Activated CD4-positive, alpha-beta T cell treated with anti-CD3 and anti-CD28 coated beads for 48 hours (primary cell): ENCODE results near the gene CEP57L1.
"Not testable (repeated sequence)": the region's sequence is repeated elsewhere in the genome, so short reads cannot be mapped to it uniquely, and the experiment has no call there.

ENCODE experiments used
- DNase-seq: peaks from one replicate; pipeline ENCODE4 v3.0.0-alpha.2; 2020

CEP57L1 gene

DNA sequence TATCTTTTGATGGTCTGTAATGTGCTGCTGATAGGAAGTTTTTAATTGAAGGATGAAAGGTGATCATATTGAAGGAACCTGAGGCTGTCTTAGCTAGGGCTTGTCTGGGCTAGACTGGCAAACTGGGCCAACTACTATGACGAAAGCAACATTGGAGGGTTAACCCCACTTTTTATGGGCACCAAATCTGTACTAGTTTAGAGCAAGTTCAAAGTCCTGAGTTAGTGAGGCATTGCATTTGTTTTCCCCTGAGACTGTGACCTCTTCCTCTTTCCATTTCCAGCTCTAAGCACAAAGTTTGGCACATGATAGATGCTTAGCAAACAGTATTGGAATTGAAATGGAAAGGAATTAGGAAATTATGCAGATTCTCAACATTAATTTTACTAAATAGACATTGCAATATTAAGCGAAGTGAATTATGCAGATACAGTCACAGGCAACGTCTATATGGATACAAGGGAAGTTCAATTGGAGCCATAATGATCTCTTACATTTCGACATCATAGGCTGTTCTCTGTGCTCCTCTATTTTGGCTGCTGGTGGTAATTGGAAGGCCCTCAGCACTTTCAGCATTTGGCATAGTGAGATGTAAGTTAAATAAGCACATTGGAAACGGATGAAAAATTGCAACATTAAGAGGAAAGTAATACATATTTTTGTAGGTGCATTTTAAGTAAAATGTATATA lies 22.2 kb downstream of the CEP57L1 start:
- DNase-seq, result no peak

- no peak for DNase-seq
These were observed 23.0 kb downstream of the CEP57L1 start for GRCh38 chr6:109118337-109118736.

DNA sequence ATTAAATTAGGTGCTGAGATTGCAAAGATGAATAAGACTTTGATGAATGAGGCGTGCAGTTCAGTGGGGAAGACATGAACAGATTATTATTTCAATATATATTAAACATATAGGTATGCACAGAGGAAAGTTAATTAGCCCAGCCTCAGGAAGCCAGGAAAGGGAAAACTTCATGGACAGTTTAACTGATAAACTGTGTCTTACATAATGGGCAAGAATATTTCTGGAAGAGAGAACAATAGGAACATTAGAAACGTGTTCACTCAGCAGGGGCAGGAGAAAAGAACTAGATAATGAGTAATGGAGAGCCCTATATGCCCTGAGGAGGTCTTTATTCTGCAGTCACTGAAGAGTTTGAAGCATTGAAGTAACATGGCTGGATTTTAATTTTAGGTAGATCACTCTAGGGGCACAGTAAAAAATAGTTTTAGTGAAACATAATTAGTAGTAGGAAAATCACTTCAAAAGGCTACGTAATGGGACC lies 23.6 kb downstream of the CEP57L1 start:
- no peak for DNase-seq

GRCh38 chr6:109121411-109121810 lies 26.1 kb downstream of the CEP57L1 start:
- DNase-seq, result no peak

DNA sequence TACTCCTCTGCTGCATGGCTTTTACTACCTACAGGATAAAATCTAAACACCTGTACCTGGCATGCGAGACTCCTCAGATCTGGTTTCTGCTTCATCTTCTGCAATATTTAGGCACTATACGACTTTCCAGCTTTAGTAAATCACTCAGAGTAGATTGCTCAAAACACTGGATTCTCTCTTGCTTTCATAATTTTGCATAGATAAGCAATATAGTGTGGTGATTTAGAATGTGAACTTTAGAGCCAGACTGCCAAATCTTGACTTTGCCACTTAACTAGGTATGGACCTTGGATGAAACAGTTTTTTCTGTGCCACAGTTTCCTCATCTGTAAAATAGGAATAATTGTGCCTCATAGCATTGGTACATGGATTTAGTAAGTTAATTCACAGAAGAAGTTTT lies 28.9 kb downstream of the CEP57L1 start:
- DNase-seq, result no peak

- no peak for DNase-seq
These were observed 30.2 kb downstream of the CEP57L1 start for GRCh38 chr6:109125504-109125903.

DNA sequence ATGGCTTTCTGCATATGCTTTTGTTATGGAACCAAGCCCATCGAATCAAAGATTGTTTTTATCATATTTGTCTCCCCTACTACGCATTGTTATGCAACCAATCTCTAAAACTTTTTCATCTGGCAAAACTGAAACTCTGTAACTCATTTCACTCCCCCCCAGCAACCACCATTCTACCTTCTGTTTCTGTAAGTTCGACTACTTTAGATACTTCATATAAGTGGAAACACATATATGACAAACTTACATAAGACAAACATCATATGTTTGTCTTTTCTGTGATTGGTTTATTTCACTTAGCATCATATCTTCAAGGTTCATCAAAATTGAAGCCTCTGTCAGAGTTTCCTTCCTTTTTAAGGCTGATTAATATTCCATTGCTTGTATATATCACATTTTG lies 34.8 kb downstream of the CEP57L1 start:
- no peak for DNase-seq

GRCh38 chr6:109135600-109135999 lies 40.3 kb downstream of the CEP57L1 start:
- DNase-seq, result not testable (repeated sequence)

GRCh38 chr6:109136039-109136438 lies 40.7 kb downstream of the CEP57L1 start:
- DNase-seq, result not testable (repeated sequence)

DNA sequence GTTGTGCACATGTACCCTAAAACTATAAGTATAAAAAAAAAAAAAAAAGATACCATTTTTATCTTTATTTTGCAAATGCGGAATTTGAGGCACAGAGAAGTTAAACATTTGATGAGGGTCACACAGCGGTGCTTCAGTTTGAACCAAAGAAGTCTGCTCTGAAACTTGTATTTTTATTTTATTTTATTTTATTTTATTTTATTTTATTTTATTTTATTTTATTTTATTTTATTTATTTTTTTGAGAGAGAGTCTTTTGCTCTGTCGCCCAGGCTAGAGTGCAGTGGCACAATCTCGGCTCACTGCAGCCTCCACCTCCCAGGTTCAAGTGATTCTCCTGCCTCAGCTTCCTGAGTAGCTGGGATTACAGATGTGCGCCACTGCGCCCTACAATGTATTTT lies 41.2 kb downstream of the CEP57L1 start:
- not testable (repeated sequence) for DNase-seq

DNA sequence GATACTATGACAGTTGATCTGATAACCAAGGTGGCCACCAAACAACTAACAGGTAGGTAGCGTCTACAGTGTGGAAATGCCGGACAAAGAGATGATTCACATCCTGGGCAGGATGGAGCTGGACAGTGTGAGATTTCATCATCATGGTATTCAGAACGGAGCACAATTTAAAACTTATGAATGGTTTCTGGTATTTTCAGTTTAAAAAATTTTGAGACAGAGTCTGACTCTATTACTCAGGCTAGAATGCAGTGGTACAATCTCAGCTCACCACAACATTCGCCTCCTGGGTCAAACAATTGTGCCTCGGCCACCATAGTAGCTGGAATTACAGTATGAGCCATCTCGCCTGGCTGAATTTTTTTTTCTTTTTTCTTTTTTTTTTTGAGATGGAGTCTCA lies 43.8 kb downstream of the CEP57L1 start:
- DNase-seq, result no peak

DNA sequence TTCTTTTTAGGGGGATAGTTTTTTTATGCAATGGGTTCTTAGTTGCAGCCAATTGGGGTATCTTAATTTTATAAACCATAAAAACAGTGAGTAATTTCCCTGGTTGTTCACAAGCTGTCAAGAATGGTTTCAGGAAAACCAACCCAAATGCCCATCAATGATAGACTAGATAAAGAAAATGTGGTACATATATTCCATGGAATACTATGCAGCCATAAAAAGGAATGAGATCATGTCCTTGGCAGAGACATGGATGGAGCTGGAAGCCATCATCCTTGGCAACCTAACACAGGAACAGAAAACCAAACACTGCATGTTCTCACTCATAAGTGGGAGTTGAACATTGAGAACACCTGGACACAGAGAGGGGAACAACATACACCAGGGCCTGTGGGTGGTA lies 46.8 kb downstream of the CEP57L1 start:
- DNase-seq, result not testable (repeated sequence)

GRCh38 chr6:109143191-109143590 lies 47.9 kb downstream of the CEP57L1 start:
- no peak for DNase-seq

DNA sequence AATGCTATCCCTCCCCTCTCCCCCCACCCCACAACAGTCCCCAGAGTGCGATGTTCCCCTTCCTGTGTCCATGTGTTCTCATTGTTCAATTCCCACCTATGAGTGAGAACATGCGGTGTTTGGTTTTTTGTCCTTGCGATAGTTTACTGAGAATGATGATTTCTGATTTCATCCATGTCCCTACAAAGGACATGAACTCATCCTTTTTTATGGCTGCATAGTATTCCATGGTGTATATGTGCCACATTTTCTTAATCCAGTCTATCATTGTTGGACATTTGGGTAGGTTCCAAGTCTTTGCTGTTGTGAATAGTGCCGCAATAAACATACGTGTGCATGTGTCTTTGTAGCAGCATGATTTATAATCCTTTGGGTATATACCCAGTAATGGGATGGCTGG lies 52.9 kb downstream of the CEP57L1 start:
- DNase-seq, result not testable (repeated sequence)

DNA sequence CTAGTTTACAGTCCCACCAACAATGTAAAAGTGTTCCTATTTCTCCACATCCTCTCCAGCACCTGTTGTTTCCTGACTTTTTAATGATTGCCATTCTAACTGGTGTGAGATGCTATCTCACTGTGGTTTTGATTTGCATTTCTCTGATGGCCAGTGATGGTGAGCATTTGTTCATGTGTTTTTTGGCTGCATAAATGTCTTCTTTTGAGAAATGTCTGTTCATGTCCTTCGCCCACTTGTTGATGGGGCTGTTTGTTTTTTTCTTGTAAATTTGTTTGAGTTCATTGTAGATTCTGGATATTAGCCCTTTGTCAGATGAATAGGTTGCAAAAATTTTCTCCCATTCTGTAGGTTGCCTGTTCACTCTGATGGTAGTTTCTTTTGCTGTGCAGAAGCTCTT lies 53.4 kb downstream of the CEP57L1 start:
- DNase-seq, result not testable (repeated sequence)

DNA sequence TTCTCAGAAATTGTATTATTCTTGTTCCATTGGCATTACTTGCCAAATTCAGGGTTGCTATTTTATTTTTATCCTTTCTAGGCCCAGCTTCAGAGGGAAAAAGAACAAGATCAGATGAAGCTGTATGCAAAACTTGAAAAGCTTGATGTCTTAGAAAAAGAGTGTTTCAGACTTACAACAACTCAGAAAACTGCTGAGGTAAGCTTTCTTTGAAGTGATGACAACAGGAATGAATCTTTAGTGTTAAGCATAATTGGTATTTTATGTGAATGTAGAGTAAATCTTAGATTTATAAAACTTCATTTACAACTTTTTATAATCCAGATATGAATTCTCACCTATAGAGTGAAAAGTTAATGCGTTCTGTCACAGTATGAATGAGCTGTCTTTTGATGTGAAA lies 58.4 kb downstream of the CEP57L1 start:
- DNase-seq, result no peak

GRCh38 chr6:109164331-109164730 lies 69.0 kb downstream of the CEP57L1 start:
- no peak for DNase-seq

DNA sequence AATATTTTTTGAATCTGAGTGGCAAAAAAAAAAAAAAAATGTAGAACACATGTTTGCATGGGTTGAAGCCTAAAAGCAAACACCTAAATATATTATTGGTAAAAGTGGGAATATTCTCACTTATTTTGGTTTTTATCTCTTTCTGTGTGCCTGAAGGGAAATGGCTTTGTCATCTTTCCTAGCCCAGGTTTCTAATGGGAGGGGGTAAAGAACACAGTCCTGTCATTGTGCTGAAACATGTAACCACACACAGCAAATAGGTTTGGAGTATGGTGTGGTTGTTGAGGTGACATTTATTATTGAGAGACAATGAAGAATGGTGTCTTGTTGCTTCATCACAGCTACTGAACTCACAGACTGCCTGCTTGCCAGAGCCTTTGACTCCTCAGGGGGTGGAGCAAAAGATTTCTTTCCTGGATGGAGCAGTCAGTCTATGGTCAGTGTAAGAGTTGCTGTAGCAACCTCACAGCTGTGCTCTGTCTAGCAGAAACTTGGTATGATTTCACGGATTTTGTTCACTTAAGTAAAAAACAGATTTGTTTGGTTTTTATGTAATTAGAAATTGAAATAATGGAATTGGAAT lies 70.2 kb downstream of the CEP57L1 start:
- DNase-seq, result no peak

DNA sequence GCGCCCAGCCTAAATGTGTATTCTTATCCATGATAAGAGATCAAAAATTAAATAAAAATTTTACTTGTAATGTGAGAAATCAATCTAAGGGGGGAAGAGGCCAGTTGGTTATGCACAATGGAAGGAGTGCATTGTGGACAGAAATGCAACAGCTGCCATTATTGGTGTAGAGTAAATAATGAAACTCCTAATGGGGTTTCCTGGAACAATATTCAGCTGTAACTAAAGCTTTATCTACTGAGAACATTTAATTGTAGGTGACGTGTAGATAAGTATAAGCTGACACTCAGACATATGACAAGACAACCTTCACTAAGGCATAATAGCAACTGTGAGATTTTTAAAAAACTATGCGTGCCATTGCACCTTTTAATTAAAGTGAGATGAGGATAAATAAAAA lies 71.4 kb downstream of the CEP57L1 start:
- DNase-seq, result no peak

DNA sequence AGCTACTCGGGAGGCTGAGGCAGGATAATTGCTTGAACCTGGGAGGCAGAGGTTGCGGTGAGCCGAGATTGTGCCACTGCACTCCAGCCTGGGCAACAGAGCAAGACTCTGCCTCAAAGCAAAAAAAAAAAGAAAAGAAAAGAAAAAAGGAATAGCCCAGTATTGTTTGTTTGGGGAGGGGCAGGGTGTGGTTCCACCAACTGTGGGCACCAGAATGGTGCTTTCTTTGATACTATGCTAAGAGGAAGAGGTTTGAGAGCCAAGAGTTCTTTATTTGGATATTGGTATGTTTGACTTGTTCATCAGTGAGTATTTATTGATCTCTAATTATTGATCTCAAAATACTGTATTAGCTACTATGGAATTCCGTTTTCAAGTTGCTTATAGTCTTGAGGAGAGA lies 72.3 kb downstream of the CEP57L1 start:
- no peak for DNase-seq

DNA sequence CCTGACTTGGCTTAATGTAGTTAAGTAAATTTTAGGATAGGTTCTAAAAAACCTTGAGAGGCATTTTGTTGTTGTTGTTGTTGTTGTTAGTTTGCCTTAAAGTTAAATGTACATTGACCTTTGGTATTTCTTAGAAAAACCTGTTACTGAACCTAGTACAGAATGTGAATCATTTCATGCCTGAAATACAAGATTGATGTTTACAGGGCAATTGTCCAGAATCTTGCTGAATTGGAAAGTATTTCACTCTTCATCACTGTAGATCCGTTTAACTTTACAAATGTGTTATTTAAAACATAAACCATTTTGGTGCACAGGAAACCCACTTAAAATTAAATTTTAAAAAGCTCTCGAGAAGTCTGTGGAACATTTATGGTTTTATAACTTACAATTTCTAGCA lies 75.0 kb downstream of the CEP57L1 start:
- no peak for DNase-seq

- DNase-seq, result no peak
These were observed 76.9 kb downstream of the CEP57L1 start for GRCh38 chr6:109172101-109172746.

DNA sequence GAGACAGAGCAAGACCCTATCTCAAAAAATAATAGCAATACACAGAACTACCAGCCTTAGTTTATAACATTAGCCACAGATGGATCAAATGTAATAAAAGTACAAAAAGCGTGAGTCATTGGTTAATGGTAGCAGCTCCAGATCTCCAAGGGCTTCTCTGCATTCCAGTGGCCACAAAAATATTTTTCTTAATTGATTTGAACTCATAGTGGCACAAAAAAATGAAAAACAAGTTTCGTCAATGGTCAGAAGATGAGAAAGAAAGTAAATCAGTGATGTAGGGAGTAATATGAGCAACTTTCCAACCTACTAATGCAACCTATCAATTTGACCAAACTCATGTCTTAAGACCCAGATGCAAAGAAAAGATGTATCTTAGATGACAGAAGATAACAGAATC lies 79.6 kb downstream of the CEP57L1 start:
- DNase-seq, result no peak

DNA sequence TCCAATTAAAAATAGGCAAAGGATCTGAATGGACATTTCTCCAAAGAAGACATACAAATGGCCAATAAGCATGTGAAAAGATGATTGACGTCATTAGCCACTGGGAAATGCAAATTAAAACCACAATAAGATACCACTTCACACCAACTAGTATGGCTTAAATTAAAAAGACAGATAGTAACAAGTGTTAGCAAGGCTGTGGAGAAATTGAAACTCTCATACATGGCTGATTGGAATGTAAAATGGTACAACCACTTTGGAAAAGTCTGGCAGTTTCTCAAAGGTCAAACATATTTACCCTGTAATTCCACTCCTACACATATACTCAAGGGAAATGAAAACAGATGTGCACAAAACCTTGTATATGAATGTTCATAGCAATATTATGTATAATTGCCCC lies 83.6 kb downstream of the CEP57L1 start:
- DNase-seq, result no peak
